ENCODE results near the gene TTC33. TPM values are rescaled to one million over a fixed set of nuclear protein-coding genes. Genes with fewer than 3 reads are reported as not detected.

The TTC33 gene
- polyA plus RNA-seq, 12 donors = 20.8 to 27.2 (median 22.5) TPM; not detected in 1

DNA sequence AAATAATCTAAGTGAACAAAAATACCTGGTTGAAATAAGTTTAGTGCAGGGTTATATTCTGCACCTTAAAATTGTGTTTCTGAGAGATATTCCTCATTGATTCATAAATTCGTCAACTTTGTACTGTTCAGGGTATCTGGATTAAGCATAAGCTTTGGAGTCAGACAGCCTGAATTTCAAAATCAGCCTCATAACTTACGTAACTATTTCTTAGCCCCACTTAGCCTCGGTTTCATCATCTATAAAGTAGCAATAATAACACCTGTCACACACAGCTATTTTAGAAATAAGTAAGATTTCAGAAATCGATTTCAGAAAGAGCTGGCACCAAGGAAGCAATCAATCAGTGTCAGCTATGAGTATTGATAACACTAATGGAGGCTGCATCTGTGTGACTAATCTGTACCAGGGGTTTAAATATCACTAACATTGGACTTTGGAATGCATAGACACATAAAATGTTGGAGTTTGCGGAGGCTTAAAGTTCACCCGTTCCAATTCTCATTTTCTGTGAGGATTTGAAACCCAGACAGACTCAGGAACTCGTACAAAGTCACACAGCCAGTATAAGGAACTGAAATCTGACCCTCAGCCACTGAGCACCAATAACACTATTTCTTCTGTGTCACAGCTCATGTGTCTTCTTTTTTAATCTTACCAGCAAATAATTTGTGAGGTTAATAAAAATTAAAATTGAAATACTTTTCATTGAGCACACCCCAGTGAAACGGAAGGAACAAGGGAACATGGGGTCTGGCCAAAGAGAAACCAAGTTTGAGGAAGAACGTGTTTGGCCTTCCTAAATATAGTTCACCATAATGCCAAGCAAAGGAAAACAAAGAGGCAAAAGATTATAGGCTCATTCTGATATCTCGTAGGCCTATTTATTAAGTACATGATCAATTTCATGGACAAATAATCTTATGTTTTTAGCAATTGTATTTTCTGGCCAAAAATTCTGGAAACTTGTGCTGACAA, 270.5 kb downstream of the TTC33 start:
- no peak for DNase-seq

GRCh38 chr5:40484495-40484894, 271.3 kb downstream of the TTC33 start:
- no peak for DNase-seq

DNA sequence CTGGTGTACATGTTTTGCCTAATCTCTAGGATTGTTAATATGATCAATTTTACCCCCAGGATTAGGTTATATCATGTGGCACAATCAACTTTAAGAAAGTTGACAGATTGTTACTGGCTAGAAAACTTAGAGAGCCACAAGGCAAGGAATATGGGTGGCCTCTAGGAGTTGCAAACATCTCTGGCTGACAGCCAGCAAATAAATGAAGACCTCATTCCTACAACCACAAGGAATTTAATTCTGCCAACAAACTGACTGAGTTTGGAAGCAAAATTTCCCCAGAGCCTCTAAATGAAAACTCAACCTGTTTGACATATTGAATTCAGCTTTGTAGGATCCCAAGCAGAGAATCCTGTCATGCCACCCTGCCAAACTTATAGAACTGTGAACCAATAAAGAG, 272.4 kb downstream of the TTC33 start:
- no peak for DNase-seq

GRCh38 chr5:40481241-40481640, 274.5 kb downstream of the TTC33 start:
- DNase-seq = no peak

DNA sequence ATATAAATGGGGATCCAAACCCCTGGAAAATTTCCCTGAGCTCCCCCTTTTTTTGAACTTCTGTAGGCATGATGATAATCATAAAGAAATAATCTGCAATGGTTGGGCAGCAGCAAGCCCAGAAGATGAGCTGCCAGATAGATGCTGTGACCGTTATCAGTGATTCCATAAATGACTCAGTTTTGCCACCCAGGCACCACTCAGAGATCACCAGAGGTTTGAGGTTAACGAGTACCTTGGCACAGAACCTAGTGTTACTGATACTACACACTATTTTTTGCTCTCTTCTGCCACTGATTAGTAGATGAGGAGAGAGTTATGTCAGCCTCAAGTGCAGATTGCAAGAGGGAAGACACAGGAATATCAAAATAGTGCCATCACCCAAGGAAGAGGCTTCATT, 275.4 kb downstream of the TTC33 start:
- DNase-seq = no peak

- no peak for DNase-seq
These were observed 275.8 kb downstream of the TTC33 start for GRCh38 chr5:40479939-40480338.

DNA sequence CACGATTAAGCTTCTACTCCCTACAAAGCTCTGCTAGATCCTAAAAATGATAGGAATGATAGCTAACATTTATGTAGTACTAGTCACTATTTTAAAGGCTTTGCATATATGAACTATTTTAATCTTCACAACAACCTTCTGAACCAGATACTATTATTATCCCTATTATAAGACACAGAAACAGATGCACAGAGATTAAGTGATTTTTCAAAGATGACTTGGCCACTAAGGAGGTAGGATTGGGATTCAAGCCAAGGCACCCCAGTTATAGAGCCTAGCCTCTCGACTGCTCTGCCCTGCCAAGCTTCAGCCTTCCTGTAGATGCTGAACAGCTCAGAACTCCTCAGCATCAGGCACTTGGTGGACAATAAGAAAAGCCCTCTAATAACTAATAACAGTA, 277.0 kb downstream of the TTC33 start:
- no peak for DNase-seq

DNA sequence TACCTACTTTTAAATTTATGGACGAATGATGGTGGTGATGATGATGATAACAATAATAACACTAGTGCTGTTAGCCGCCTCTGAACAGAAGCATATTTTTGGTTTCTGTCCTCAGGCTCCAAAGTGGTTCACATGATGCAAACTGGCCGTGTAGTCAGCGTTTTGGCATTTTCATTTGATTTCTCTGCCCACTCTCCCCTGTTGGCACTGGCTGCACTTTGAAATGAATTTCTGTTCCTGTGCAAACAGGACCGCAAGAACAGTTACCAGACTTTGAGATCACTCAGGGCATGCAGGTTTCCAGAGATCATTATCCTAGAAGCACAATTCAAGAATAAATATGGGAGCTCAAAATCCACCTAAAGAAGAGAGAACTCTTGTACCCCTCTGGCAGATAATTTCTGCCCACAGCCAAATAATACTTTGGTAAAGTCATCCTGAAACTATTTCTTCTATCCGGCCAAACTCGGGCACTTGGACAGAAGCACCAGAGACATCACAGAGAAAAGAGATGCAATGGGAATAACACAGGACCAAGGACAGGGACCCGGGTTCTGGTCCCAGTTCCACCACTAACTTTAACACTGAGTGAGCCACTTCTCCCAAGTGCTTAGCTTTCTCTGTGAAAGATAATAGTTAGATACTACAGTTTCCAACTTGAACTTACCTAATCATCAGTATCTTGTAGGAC, 277.8 kb downstream of the TTC33 start:
- no peak for DNase-seq

- no peak for DNase-seq
These were observed 280.2 kb downstream of the TTC33 start for GRCh38 chr5:40475561-40475960.

DNA sequence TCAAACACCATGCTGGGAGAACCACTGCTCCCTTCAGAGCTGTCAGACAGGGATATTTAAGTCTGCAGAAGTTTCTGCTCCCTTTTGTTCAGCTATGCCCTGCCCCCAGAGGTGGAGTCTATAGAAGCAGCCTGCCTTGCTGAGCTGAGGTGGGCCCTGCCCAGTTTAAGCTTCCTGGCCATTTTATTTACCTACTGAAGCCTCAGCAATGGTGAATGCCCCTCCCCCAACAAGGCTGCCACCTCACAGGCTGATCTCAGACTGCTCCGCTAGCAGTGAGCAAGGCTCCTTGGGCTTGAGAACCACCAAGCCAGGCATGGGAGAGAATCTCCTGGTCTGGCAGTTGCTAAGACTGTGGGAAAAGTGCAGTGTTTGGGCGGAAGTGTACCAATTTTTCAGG, 281.5 kb downstream of the TTC33 start:
- DNase-seq = no peak

DNA sequence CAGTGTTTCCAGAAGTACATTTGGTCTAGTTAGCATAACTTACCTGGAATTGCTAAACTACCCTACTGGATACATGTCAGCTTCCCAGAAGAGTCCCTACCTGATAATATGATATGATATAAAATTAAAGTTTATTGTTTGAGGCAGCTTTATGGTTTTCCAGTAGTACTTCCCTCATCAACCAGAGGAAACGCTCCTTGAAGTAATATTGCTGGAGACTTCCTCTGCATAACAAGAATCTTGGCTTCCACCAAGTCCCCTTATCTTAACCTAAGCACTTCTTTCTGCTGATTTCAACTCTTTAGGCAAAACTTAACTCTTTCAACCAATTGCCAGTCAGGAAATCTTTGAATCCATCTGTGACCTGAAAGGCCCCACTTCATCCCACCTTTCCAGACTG, 290.3 kb downstream of the TTC33 start:
- no peak for DNase-seq

DNA sequence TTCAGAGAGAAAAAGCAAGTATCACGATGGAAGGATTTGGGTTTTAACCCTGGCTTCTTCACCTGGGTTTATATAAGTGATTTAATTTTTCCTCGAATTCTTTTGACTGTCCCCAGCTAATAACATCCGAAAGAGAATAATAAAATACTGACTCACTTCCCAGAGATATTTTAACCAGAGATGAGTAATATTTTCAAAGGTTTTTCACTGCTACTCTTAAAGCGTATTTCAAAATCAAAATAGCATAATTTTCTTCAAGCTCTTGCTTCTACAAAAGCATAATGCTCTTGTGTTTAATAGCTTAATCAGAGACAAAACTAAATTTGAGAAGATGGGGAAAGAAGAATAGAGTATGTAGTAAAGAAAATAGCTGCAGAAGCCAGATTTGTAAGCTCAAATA, 291.2 kb downstream of the TTC33 start:
- no peak for DNase-seq

Other genes starting within 250 kb of the TTC33 start
- gene PTGER4, start 76.0 kb downstream of the TTC33 start, polyA plus RNA-seq (ENCODE audit: insufficient read length in 12 of 12) = 10 to 100 TPM in 1 of 12 donors, 1 to 10 TPM in 10, not detected in 1; 5.2 to 48.3 (median 7.6) TPM
- gene PRKAA1, start 42.4 kb upstream of the TTC33 start, polyA plus RNA-seq (ENCODE audit: insufficient read length in 12 of 12) = 10 to 100 TPM in 11 of 12 donors, not detected in 1; 29.1 to 52.8 (median 39.7) TPM
- gene RPL37, start 79.3 kb upstream of the TTC33 start, polyA plus RNA-seq (ENCODE audit: insufficient read length in 12 of 12) = 1,000 to 10,000 TPM in 11 of 12 donors, not detected in 1; 1,250 to 3,217 (median 2,474) TPM
- 1 to 10 TPM in 11 of 12 donors, not detected in 1; 1.5 to 4.8 (median 2.0) TPM for gene CARD6, start 85.4 kb upstream of the TTC33 start, polyA plus RNA-seq (ENCODE audit: insufficient read length in 12 of 12)
- 10 to 100 TPM in 1 of 12 donors, 1 to 10 TPM in 10, not detected in 1; 1.3 to 10.1 (median 2.9) TPM for gene C7, start 153.5 kb upstream of the TTC33 start, polyA plus RNA-seq (ENCODE audit: insufficient read length in 12 of 12)

Data from muscle of arm (tissue), 12 donors.